ENCODE data around the gene CCDC78.

The CCDC78 gene

DNA sequence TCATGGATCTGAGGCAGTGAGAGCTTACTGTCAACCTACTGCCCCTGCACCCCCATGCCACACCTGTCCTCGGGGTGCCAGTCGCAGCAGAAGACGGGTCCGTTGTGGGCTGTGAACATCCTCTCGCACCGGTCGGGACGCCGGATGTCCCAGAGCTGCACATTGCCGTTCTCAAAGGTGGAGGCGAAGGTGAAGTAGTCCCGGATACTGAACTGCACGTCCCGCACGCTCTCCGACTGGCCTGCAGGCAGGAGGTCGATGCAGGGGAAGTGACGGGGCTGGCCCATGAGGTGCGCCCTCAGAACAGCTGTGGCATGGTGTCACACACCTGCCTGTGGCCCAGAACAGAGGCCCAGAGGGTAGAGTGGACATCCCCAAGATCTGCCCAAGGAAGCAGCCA, 38.7 kb downstream of the CCDC78 start:
- H3K27ac ChIP-seq (ENCODE audit: low read depth, low read length): no peak overlapping the region
- H3F3A ChIP-seq (ENCODE audit: insufficient read depth): 0 out of 2 replicates have a peak, but pooled peaks cover under 1% of the 10 kb centered on the region
- no peaks in the 10 kb centered on the region for H4K20me1 ChIP-seq (ENCODE audit: low read depth, low read length)
- H3K27me3 ChIP-seq (ENCODE audit: low read length): no peaks in the 10 kb centered on the region
- no peak overlapping the region for H3K4me2 ChIP-seq (ENCODE audit: low read depth, low read length, poor library complexity, severe bottlenecking)
- no peaks in the 10 kb centered on the region for H3K9me3 ChIP-seq (ENCODE audit: insufficient read depth, low read length)
- no peaks in the 10 kb centered on the region for H3K36me3 ChIP-seq (ENCODE audit: low read length)
- H3K9ac ChIP-seq (ENCODE audit: low read length): no peak overlapping the region
- H2AFZ ChIP-seq (ENCODE audit: low read depth, low read length, severe bottlenecking): no peak overlapping the region
- no peak for TF ChIP-seq EZH2phosphoT487 (conservative IDR thresholded peaks at IDR 0.05; ENCODE audit: low read length)
- TF ChIP-seq, protein P1, sequence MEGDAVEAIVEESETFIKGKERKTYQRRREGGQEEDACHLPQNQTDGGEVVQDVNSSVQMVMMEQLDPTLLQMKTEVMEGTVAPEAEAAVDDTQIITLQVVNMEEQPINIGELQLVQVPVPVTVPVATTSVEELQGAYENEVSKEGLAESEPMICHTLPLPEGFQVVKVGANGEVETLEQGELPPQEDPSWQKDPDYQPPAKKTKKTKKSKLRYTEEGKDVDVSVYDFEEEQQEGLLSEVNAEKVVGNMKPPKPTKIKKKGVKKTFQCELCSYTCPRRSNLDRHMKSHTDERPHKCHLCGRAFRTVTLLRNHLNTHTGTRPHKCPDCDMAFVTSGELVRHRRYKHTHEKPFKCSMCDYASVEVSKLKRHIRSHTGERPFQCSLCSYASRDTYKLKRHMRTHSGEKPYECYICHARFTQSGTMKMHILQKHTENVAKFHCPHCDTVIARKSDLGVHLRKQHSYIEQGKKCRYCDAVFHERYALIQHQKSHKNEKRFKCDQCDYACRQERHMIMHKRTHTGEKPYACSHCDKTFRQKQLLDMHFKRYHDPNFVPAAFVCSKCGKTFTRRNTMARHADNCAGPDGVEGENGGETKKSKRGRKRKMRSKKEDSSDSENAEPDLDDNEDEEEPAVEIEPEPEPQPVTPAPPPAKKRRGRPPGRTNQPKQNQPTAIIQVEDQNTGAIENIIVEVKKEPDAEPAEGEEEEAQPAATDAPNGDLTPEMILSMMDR (IDR thresholded peaks at IDR 0.05; ENCODE audit: insufficient read depth, low read length, poor library complexity, severe bottlenecking): no peak
- H3K9me2 ChIP-seq (replicated peaks; ENCODE audit: insufficient read depth, low read length): no peaks in the 10 kb centered on the region
- H3K4me3 ChIP-seq (ENCODE audit: insufficient read depth, low read length, poor library complexity, severe bottlenecking): no peak overlapping the region
- H3K79me2 ChIP-seq (ENCODE audit: insufficient read depth, low read length): peaks cover 8% of the 10 kb centered on the region; the same call in 1 of the 2 replicates

GRCh38 chr16:686459-687260, 39.6 kb downstream of the CCDC78 start:
- no peak overlapping the region for H3K4me3 ChIP-seq (ENCODE audit: insufficient read depth, low read length, poor library complexity, severe bottlenecking)
- no peak overlapping the region for H2AFZ ChIP-seq (ENCODE audit: low read depth, low read length, severe bottlenecking)
- H4K20me1 ChIP-seq (ENCODE audit: low read depth, low read length): no peaks in the 10 kb centered on the region
- TF ChIP-seq EZH2phosphoT487 (conservative IDR thresholded peaks at IDR 0.05; ENCODE audit: low read length): no peak
- TF ChIP-seq, protein P1 (IDR thresholded peaks at IDR 0.05; ENCODE audit: insufficient read depth, low read length, poor library complexity, severe bottlenecking): no peak
- no peaks in the 10 kb centered on the region for H3K36me3 ChIP-seq (ENCODE audit: low read length)
- peaks cover 14% of the 10 kb centered on the region; the same call in 1 of the 2 replicates for H3K79me2 ChIP-seq (ENCODE audit: insufficient read depth, low read length)
- no peak overlapping the region for H3K27ac ChIP-seq (ENCODE audit: low read depth, low read length)
- no peak overlapping the region for H3K9ac ChIP-seq (ENCODE audit: low read length)
- H3K9me3 ChIP-seq (ENCODE audit: insufficient read depth, low read length): no peaks in the 10 kb centered on the region
- H3K4me2 ChIP-seq (ENCODE audit: low read depth, low read length, poor library complexity, severe bottlenecking): no peak overlapping the region
- no peaks in the 10 kb centered on the region for H3K9me2 ChIP-seq (replicated peaks; ENCODE audit: insufficient read depth, low read length)
- H3F3A ChIP-seq (ENCODE audit: insufficient read depth): no peaks in the 10 kb centered on the region
- H3K27me3 ChIP-seq (ENCODE audit: low read length): no peaks in the 10 kb centered on the region

GRCh38 chr16:685967-686366, 40.3 kb downstream of the CCDC78 start:
- Histone ChIP-seq H3K27me3 (ENCODE audit: low read length) (no peaks in the 10 kb centered on the region), H3K9ac (ENCODE audit: low read length) (no peak overlapping the region), H3K4me2 (ENCODE audit: low read depth, low read length, poor library complexity, severe bottlenecking) (no peak overlapping the region), H3K9me3 (ENCODE audit: insufficient read depth, low read length) (no peaks in the 10 kb centered on the region), H4K20me1 (ENCODE audit: low read depth, low read length) (no peaks in the 10 kb centered on the region), H3K36me3 (ENCODE audit: low read length) (no peaks in the 10 kb centered on the region), H3F3A (ENCODE audit: insufficient read depth) (no peaks in the 10 kb centered on the region), H3K4me3 (ENCODE audit: insufficient read depth, low read length, poor library complexity, severe bottlenecking) (no peak overlapping the region), H2AFZ (ENCODE audit: low read depth, low read length, severe bottlenecking) (no peak overlapping the region), H3K79me2 (ENCODE audit: insufficient read depth, low read length) (peaks cover 21% of the 10 kb centered on the region; the same call in 1 of the 2 replicates), H3K9me2 (replicated peaks; ENCODE audit: insufficient read depth, low read length) (no peaks in the 10 kb centered on the region), H3K27ac (ENCODE audit: low read depth, low read length) (no peak overlapping the region)
- TF ChIP-seq, protein P1 (IDR thresholded peaks at IDR 0.05; ENCODE audit: insufficient read depth, low read length, poor library complexity, severe bottlenecking): peak; percentile 19
- TF ChIP-seq EZH2phosphoT487 (conservative IDR thresholded peaks at IDR 0.05; ENCODE audit: low read length): no peak
